HG02588 (cell line): Measurements from ENCODE around the gene CORO2A.

Experiments used
- ATAC-seq: cut with Tn5 transposase; IDR thresholded peaks from one replicate; pipeline ENCODE4 v1.9.1; 2021; ENCODE audit warnings: mild to moderate bottlenecking, moderate library complexity; ENCODE audit not compliant: unreplicated experiment

The CORO2A gene

DNA sequence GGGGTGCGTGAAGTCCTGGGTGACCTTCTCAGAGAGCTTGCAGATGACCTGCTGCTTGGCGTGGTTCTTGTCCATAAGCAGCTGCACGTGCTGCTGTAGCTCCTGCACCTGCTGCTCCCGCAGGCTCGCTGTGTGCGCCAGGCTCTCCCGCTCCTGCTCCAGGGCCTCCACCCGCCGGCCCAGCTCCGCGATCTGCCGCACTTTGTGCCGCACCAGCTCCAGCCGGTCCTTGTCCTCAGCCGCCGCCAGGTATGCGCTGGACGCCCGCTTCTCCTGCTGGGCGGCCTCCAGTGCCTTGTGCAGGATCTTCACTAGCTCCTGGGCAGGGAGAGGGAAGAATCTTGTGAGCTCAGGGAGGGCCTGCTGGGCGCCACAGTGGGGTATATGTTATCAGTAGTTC is 28.5 kb upstream of the CORO2A start:
- no peak for ATAC-seq

DNA sequence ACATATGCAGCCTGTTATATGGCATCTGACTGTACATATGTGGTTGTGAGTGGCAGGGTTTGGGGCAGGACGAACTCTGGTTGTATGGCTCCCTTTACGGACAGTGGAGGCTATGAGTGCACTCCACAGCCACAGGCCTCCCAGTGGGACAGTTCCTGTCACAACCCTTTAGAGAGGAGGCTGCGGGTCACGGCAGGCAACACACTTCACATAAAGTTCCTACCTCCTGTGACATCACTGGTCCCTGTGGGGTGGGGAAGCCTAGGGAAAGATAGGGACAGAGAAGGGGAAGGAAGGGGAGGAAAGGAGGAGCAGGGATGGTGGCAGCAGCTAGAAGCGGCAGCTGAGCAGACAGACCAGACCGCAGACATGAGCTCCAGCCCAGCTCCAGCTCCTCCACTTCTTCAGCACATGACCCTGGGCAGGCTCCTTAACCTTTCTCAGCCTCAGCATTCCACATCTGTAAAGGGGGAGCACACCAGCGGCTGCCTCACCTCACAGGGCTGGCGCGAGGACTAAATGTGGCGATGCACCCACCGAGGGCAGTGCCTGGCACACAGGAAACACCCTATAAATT is 27.4 kb upstream of the CORO2A start:
- no peak for ATAC-seq

DNA sequence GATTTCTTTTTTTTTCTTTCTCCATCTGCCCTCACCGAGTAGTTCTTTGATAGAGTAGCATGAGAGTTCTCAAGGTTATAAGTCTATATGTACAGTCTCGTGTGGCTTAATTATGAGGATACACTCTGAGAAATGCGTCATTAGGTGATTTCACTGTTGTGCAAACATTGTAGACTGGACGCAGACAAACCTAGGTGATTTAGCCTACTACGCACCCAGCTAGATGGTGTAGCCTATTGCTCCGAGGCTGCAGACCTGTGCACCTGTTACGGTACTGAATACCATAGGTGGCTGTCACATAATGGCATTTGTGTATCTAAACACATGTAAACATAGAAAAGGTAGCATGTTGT is 26.9 kb upstream of the CORO2A start:
- ATAC-seq: no peak

DNA sequence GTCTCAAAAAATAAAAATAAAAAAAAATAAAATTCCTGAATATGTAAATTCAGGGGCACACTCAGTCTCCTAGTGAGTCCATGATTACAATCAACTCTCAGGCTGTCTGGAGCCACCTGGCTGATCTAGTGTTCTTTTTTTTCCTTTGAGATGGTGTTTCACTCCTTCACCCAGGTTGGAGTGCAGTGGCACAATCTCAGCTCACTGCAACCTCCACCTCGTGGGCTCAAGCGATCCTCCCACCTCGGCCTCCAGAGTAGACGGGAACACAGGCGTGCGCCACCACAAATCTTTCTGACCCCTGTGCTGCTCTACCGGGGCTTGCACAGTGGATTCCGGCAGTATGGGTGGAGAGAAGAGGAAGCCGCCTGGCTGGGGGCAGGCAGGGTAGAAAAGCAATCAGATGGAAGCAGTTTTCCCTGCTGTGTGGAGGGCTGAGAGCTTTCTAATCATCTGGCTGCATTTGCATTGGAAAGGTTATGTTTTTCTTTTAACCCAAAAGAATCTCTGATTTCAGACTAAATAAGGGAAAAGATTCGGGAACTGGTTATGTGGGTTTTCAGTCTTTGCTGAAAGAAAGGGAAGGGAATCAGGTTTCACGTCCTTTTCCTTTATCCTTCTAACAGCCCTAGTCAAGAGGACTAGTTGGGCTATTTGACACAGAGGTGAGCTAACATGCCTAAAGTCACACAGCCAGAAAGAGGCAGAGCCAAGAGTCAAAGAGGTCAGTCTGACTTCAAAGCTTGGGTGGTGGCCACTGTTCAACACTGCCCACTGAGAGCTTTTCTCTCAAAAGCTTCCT is 26.3 kb upstream of the CORO2A start:
- no peak for ATAC-seq

DNA sequence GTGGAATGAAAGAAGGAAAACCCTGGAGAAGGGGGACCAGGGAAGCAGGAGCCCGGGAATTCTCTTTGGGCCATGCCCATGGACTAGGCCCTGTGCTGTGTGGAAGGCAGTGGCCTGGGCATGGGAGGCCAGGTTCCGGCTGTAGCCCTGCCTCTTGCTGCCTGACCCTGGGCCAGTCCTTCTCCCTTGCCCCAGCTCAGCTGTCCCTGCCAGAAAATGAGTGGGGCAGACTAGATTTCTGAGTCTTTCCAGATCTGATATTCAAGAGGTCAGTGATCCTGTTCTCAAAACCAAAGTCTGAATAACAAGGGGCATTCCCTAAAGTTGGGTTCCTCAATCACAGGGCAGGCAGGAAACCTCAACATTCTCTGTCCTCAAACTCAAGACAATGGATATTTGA is 24.8 kb upstream of the CORO2A start:
- ATAC-seq: no peak

DNA sequence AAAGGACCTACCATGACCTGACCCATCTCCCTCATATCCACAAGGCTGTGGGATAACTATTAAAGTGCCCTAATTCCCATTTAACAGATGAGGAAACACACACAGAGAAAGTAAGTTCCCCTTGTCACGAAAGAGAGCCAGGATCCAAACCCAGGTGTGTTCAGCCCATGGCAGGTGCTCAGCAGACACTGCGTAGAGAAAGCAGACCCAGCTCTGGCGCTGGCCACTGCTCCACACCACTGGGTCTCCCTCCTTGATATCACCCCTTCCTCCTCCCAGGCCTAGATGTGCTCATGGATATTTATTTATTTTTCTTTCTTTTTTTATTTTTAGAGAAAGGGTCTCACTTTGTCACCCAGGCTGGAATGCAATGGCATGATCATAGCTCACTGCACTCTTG is 24.0 kb upstream of the CORO2A start:
- ATAC-seq: no peak

DNA sequence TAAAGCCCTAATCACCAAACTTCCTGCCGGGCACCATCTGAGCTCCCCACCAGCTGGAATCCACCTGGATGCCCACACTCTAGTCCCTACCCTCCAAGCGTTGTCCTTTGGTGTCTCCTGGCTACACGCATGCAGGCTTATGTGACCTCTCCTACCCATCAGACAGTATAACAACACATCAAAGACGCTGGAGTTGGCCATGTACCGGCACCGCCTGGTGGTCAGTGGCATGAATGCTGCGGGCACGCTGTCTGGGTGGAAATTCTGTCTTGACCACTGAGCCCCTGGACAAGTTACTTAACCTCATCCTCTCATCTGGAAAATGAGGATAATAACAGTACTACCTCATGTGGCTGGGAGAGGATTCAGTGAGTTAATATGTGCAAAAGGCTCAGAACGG is 23.4 kb upstream of the CORO2A start:
- ATAC-seq: no peak

DNA sequence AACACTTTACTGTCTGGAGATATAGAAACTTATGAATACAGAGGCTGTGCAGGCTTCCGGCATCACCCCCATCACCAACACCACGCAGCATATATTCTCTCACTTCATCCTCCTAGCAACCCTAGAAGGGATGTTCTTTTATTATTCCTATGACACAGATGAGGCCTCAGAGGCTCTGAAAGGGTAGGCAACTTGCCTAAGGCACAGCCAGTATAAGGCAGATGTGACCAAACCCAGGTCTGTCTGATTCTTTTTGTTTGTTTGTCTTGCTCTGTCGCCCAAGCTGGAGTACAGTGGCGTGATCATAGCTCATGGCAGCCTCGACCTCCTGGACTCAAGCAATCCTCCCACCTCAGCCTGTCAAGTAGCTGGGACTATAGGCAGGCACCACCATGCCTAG is 22.8 kb upstream of the CORO2A start:
- no peak for ATAC-seq

DNA sequence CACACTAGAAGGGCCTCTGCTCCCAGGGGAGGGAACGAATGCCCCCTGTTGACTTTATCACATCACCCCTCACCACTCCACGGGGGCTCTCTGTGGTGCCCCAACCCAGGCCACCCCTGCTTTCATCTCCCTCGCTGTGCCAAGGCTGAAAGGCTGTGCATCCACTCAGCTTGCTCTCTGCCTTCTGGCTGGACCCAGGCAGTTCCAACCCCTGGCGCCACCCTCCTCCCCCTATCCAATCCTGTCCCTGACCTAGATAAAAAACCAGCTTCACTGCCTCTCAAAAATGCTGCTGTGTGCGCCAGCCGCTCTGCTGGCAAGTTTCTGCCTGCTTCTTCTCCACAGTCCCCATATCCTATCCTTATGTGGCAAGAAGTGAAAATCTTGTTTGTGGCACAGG is 22.4 kb upstream of the CORO2A start:
- ATAC-seq: no peak

DNA sequence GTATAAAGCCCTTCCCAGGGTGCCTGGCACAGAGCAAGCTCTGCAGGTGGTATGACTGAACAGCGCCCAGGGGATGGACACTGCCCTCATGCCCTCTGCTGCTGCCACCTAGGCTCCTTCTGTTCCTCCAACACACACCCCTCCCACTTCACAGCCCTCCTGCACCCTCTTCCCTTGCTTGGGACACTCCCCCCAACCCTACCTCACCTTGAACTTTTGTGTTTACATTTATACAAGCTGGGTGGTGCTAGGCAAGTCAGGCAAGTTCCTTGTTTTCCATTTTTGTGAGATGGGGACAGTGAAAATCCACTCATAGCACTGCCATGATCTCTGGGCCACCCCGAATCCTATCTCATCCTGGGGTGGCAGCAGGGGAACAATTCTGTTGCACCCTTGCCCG is 18.8 kb upstream of the CORO2A start:
- ATAC-seq: no peak

DNA sequence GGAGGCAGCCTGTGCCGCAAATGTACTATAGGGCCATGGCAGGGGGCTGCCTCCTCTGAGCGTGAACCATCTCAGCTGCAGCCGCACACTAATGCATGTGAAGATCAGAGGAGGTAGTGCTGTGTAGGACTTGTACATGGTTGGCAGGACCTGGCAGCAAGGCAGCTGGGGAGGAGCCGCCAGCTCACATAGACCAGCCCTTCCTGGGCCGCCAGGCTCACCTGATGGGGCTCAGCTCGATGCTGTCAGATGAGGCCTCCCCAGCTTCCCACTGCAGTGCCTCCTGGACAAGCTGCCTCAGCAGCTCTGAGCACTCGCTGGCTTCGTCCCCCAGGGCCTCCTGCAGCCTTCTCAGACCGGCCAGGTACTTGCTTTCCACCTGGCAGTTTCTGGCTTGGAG is 18.0 kb upstream of the CORO2A start:
- no peak for ATAC-seq

DNA sequence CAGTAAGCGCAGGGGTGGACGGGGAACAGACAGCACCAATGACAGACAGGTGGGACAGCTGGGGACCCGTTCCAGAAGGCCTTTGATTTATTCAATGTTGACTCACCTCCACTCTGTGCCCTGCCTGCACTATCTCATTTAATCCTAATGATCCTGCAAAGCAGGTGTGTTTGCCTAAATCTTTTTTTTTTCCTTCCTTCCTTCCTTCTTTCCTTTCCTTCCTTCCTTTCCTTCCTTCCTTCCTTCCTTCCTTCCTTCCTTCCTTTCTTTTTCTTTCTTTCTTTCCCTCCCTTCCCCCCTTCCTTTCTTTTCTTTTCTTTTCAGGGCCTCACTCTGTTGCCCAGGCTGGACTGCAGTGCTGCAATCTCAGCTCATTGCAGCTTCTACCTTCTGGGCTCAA is 17.1 kb upstream of the CORO2A start:
- no peak for ATAC-seq

DNA sequence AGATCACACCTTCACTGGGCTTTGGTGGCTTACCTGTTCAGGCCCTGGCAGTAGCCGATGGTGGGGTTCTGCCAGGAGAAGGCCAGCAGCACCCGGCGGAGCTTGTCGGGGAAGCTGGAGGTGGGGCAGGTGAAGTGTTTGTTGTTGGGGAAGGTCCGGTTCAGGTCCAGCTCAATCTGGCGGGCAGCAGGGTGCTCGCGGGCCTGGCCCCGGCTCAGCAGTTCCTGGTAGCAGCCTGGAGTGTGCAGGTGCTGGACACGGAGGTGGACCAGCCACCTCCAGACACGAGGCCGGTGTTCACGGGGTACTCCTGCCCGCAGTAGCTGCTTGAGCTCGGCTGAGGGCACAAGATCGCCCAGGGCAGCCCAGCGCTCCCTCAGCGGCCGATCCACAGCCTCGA is 16.2 kb upstream of the CORO2A start:
- ATAC-seq: no peak

DNA sequence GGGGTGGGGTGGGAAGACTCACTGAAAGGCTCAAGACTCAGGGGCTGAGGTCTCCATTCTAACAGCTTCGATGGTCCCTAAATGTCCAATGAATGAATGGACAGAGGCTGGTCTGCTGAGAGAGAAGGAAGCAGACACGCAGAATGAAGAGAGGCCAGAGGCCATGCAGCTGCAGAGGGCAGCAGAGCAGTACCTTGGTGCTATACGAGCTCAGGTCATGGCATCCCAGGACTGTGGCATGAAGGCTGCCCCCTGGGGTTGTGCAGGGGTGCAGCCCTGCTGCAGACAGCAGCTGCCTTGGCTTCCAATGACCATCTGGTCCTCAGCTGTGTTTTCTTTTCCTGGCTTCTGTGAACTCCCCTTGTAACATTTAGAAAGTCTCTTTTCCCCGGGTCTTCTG is 15.2 kb upstream of the CORO2A start:
- no peak for ATAC-seq

DNA sequence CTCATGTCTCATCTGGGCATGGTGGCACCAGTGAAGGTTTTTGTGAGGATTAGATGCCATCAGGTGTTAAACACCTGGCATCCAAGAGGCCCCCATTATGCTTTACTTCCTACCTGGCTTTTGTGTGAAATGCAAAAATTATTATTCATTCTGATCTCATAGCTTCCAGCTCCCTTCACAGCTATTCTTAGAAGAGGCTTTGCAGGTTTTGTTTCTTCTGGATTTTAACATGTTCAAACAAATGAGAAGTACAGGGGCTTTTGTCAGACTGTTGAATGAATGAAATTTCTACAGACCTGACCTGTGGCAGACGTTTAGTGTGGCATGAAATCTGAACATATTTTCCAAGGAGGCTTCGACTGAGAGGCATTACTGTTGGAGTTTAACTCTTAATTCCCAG is 14.3 kb upstream of the CORO2A start:
- no peak for ATAC-seq

DNA sequence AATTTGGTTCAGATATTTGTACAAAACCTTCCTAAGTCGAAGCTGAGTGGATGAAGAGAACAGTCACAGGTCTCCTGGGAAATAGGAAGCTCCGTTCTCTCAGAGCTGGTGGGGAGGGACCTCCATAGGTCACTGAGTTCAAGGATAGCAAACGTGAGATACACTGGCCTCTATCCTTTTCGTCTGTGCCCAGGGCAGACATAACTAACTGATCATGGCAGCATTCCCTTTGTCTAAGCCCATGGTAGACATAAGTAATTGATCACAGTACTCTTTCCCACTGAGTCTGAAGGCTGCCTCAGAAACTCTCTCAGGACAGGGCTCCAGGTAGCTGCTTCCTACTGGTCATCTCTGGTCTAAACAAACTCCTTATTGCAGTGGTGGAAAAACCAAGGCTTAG is 12.3 kb upstream of the CORO2A start:
- no peak for ATAC-seq

DNA sequence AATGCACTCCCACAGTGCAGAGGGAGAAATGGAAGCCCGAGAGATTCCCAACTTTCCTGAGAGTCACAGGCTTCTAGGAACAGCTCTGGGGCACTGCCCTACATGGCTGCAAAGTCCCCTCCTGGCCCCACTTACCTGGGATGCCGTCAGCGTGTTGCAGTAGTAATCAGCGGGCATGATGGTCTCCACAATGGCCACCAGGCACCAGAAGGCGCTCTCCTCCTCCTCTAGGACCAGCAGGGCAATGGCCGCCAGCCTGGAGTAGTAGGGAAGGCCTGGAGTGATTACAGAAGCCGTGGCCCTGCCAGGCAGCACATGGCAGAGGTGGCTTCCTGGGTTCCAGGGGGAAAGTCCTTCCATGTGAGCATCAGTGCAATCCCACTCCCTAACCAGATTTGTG is 10.7 kb upstream of the CORO2A start:
- ATAC-seq: no peak

DNA sequence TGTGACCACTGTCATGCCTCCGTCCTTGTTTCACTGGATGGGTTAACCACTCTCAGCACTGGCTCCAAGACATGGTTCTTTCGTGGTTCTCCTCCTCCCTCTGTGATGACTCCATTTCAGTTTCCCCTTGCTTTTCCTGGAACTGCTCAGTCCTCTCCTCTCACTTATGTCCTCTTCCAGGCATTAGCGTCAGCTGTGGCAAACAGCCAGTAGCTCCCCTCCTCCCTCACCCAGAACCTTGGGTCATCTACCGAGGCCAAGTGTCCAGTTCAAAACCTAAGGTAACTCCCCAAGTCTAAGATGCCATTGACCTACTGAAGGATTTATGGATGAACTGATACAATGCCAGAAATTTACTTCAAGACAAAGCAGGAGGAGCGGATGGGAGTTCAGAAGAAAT is 9.8 kb upstream of the CORO2A start:
- ATAC-seq: no peak

DNA sequence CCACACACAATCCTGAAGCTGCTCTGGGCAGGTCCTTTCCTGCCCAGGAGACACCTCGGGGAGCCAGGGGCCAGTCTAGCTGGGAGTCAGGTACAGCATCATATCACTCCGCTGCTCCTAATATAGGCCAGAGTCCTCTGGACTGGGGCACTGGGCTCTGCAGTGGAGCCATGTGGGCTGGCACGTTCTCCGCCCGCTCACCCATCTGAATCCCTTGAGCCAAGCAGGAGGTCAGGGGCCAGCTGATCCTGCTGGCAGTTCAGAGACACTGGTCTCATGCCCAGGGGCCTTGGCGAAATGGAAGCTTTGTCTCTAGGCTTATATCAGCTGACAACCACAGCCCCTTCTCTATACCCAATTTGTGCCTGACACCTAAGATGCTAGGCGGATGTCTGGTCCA is 9.3 kb upstream of the CORO2A start:
- no peak for ATAC-seq

DNA sequence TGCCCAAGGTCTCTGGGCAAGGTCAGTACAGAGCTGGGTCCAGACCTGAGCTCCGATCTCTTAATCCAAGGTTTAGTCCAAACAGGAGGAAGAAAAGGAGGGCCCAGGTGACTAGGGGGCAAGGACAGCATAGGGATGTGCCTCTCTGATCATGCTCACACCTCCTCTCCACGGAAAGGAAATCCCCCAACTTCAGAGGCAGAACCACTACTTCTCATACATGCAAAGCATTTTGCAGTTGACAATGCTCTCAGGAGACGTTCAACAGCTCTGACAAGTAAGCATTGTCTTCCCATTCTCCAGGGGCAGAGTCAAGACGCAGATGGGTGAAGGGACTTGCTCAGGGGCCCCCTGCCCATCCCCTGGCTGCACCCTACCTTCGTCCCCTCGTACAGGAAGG is 8.7 kb upstream of the CORO2A start:
- peak; percentile 75 for ATAC-seq

DNA sequence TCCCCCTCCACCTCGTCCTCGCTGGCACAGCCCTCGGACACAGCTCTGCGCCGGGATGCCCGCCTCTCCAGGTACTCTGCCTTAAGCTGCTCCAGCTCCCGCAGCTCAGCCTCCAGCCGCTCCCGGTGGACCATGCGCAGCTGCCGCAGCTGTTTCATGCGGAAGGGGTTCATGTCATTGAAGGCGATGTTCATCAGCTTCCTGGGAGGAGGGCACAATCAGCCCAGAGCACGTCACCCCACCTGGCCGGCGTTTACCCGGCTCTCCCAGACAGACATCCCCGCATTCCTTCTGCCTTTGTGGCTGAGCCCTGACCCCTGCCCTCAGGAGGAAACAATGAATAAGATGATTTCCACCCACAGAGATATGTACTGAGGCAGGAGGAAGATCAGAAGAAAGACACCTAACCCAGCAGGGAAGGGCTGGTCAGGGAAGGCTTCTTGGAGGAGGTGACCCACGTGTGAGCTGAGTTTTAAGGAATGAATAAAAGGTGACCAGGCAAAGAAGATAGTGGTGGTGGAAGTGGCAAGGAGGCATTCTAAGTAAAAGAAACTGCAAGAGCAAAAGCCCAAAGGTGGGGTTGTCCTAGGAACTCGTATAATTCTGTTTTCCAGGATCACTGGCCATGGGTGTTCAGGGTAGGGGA is 7.1 kb upstream of the CORO2A start:
- no peak for ATAC-seq

DNA sequence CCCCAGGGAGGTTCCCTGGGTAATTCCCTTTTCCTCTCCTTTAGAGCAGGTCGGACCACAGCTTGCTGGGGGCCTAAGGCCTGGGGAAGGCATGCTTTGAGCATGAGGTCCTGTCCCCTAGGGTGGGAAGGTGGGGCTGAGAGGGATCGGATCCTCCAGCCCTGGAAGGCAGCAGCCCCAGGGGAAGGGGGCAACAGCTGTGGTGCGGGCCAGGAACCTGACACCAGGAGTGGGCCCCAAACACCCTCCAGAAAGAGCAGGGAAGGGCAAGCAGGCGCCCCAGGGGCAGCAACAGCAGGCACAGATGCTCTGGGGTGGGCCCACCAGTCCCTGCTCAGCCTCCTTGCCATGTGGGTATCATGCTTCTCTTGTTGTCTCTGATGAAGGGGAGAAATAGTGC is 3.2 kb upstream of the CORO2A start:
- ATAC-seq: no peak
